GM21526 (cell line): Measurements from ENCODE around the gene THYN1.
"Not testable (repeated sequence)": the region's sequence is repeated elsewhere in the genome, so short reads cannot be mapped to it uniquely, and the experiment has no call there.

ENCODE experiments used
- ATAC-seq: cut with Tn5 transposase; IDR thresholded peaks from one replicate; pipeline ENCODE4 v1.9.1; 2021; ENCODE audit warnings: moderate library complexity; ENCODE audit not compliant: unreplicated experiment, low FRiP score

Gene THYN1

GRCh38 chr11:134275534-134276395 is 22.6 kb upstream of the THYN1 start, which contains the start of gene GLB1L3:
GLB1L3 (plus strand) TSS chr11:134276379; CDS start chr11:134276741, 362 bp downstream.
- ATAC-seq = peak; percentile 87

- no peak for ATAC-seq
These were observed 22.0 kb upstream of the THYN1 start for GRCh38 chr11:134275188-134275533.

GRCh38 chr11:134273317-134273712 is 20.2 kb upstream of the THYN1 start:
- no peak for ATAC-seq

GRCh38 chr11:134272381-134273316 is 19.5 kb upstream of the THYN1 start:
- no peak for ATAC-seq

- ATAC-seq = no peak
These were observed 18.8 kb upstream of the THYN1 start for GRCh38 chr11:134271978-134272377.

- ATAC-seq = no peak
These were observed 17.1 kb upstream of the THYN1 start for GRCh38 chr11:134270250-134270714.

- no peak for ATAC-seq
These were observed 14.8 kb upstream of the THYN1 start for GRCh38 chr11:134267966-134268365.

GRCh38 chr11:134267461-134267860 is 14.3 kb upstream of the THYN1 start:
- no peak for ATAC-seq

- no peak for ATAC-seq
These were observed 13.7 kb upstream of the THYN1 start for GRCh38 chr11:134266841-134267251.

GRCh38 chr11:134266440-134266839 is 13.3 kb upstream of the THYN1 start:
- no peak for ATAC-seq

- no peak for ATAC-seq
These were observed 12.0 kb upstream of the THYN1 start for GRCh38 chr11:134264966-134265764.

GRCh38 chr11:134261626-134262488 is 8.7 kb upstream of the THYN1 start:
- peak; percentile 63 for ATAC-seq

- no peak for ATAC-seq
These were observed 7.8 kb upstream of the THYN1 start for GRCh38 chr11:134260983-134261382.

GRCh38 chr11:134260503-134260902 is 7.4 kb upstream of the THYN1 start:
- ATAC-seq = no peak

GRCh38 chr11:134258577-134258976 is 5.4 kb upstream of the THYN1 start:
- ATAC-seq = no peak

GRCh38 chr11:134257101-134257500 is 3.9 kb upstream of the THYN1 start:
- no peak for ATAC-seq

GRCh38 chr11:134255184-134255561 is 2.0 kb upstream of the THYN1 start:
- not testable (repeated sequence) for ATAC-seq

- ATAC-seq = no peak
These were observed 1.5 kb upstream of the THYN1 start for GRCh38 chr11:134254433-134255183.
